IPS-20b (cell line): ENCODE data around the gene NUP133.
"Not testable (repeated sequence)": the region's sequence is repeated elsewhere in the genome, so short reads cannot be mapped to it uniquely, and the experiment has no call there.

Experiments
- H3K27ac ChIP-seq: one replicate; pipeline ENCODE4 v1.5.1; 2013; ENCODE audit warnings: low read length
- H3K27me3 ChIP-seq: 2 replicates; pipeline ENCODE4 v1.6.1; 2013; ENCODE audit warnings: mild to moderate bottlenecking, low read length, inconsistent platforms; ENCODE audit not compliant: insufficient read depth
- H3K36me3 ChIP-seq: 2 replicates; pipeline ENCODE4 v1.6.1; 2013; ENCODE audit warnings: low read depth, mild to moderate bottlenecking, inconsistent platforms, low read length, moderate library complexity; ENCODE audit not compliant: insufficient read depth
- H3K4me1 ChIP-seq: 2 replicates; pipeline ENCODE4 v1.6.1; 2013; ENCODE audit warnings: mild to moderate bottlenecking, control low read depth, inconsistent platforms, low read length, moderate library complexity; ENCODE audit not compliant: insufficient read depth
- H3K4me3 ChIP-seq: 2 replicates; pipeline ENCODE4 v1.5.1; 2013; ENCODE audit warnings: mild to moderate bottlenecking, low read length, inconsistent platforms
- H3K9ac ChIP-seq: 2 replicates; pipeline ENCODE4 v1.6.1; 2013; ENCODE audit warnings: low read depth, mild to moderate bottlenecking, inconsistent platforms, low read length, moderate library complexity
- H3K9me3 ChIP-seq: 2 replicates; pipeline ENCODE4 v1.6.1; 2013; ENCODE audit warnings: mild to moderate bottlenecking, low read depth, low read length, inconsistent platforms; ENCODE audit not compliant: insufficient read depth

Gene NUP133

DNA sequence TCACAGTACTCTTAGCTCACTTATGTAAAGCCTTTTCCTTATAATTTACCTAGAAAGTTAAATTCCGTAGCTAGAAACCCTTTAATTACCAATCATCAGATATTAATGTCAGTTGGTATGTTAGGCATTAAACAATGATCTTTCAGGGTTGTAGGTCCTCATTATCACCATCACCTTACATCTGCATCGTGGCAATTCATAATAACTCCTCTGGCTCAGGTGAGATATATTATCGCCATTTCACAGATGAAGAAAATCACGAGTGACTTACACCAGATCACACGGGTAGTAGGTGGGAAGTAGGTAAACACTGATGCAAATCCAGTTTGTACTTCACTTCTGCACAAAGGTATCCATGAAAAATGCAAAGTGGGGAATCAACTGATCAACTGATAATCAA lies 639 bp downstream of the NUP133 start:
- Histone ChIP-seq H3K4me1 (peaks cover 6% of the 10 kb centered on the region; the same call in 1 of the 2 replicates), H3K36me3 (peaks cover 14% of the 10 kb centered on the region), H3K4me3 (peak overlapping the region; percentile 86), H3K27me3 (no peaks in the 10 kb centered on the region), H3K9me3 (no peaks in the 10 kb centered on the region), H3K9ac (peak overlapping the region; percentile 98), H3K27ac (peak overlapping the region; percentile 64)

DNA sequence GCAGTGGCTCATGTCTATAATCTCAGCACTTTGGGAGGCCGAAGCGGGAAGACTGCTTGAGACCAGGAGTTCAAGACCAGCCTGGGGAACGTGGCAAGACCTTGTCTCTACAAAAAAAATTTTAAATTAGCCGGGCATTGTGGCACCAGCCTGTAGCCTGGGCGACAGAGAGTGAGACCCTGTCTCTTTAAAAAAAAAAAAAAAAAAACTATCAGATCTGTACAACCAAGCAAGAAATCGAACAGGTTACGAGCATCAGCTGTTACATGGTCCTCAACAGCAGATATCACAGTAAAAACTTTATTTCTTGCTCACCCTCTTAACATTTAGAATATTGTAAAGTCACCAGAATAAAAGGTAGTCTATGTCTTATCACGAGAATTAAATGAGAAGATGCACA lies 1.5 kb downstream of the NUP133 start:
- Histone ChIP-seq H3K36me3 (peaks cover 19% of the 10 kb centered on the region), H3K27me3 (no peaks in the 10 kb centered on the region), H3K4me1 (peaks cover 6% of the 10 kb centered on the region; the same call in 1 of the 2 replicates), H3K9ac (peak overlapping the region; percentile 98; the same call in 1 of the 2 replicates), H3K9me3 (no peaks in the 10 kb centered on the region), H3K4me3 (peak overlapping the region; percentile 86; the same call in 1 of the 2 replicates), H3K27ac (no peak overlapping the region)

DNA sequence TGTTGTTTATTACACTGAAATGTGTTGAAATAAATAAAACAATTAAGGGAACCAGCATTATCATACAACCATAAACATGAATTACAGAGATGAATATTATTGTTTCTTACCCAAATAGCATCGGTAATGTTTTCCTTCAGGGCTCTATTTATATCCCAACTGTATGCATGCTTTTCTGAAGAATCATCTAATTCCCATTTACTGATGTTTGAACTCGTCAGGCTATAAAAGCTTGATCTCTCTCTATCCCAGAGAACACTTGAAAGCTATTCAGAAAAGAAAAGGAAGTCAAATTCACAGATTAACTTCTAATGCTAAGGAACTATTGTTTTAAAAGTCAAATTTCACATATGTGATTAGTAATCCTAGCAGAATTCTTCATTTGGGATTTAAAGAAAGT lies 12.4 kb downstream of the NUP133 start:
- H3K27me3 ChIP-seq: no peaks in the 10 kb centered on the region
- no peaks in the 10 kb centered on the region for H3K4me1 ChIP-seq
- H3K27ac ChIP-seq: no peak overlapping the region
- H3K9ac ChIP-seq: no peak overlapping the region
- H3K9me3 ChIP-seq: no peaks in the 10 kb centered on the region
- no peak overlapping the region for H3K4me3 ChIP-seq
- peaks cover 93% of the 10 kb centered on the region for H3K36me3 ChIP-seq

DNA sequence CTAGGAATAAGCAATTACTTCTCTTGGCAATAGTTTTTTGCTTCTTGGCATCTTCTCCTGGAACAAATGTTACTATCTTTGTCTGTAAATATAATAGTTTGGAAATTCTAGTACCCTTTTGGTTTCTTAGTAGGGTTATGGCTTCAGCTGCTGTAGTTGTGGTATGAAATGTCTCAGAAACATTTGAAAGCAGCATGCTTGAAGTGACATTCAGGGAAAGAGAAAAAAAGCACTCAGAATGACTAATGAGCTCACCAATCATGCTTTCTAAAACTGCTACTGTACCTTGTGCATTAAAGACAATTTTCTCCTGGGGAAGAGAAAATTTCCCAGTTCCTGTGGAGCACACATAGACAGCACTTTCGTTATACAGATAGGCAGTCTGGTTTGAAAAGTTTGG lies 21.0 kb downstream of the NUP133 start:
- peaks cover 94% of the 10 kb centered on the region for H3K36me3 ChIP-seq
- no peak overlapping the region for H3K4me3 ChIP-seq
- no peak overlapping the region for H3K27ac ChIP-seq
- H3K27me3 ChIP-seq: no peaks in the 10 kb centered on the region
- no peak overlapping the region for H3K9ac ChIP-seq
- no peaks in the 10 kb centered on the region for H3K9me3 ChIP-seq
- H3K4me1 ChIP-seq: no peaks in the 10 kb centered on the region

DNA sequence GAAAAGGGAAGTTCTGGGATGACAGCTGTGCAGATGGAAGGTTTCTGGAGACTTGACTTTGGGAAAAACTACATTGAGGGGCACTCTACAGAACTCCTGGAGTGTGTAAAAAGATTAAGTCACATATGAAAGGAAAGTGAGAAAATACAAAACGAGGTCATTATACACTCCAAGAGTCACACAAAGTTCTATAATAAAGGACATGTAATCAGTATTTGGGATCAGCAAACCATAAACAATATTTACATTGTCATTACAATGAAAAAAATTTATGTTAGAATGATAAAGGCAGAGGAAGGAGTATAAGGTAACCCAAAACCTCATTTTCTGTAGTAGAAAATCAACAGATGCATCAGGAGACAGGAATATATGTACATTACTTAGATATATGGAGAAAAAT lies 22.8 kb downstream of the NUP133 start:
- Histone ChIP-seq H3K4me1 (no peaks in the 10 kb centered on the region), H3K27me3 (no peaks in the 10 kb centered on the region), H3K9me3 (no peaks in the 10 kb centered on the region), H3K4me3 (no peak overlapping the region), H3K27ac (no peak overlapping the region), H3K36me3 (peaks cover 98% of the 10 kb centered on the region), H3K9ac (no peak overlapping the region)

DNA sequence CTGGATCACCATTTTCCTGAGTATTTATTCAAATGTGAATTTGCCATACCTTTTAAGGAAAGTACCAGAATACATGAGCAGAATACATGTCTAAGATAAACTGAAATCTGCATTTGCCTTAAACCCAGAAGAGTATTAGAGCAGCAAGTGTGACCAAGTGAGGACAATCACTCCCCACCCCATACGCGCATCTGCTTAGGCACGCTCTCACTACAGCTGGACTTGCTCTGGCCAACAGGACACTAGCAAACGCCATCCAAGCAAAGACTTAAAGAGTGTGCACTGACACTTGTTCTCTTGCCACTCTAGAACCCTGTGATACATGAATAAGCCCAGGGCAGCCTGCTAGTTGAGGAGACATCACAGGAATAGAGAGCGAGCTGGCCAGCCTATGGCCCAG lies 25.6 kb downstream of the NUP133 start:
- H3K4me3 ChIP-seq: no peak overlapping the region
- no peak overlapping the region for H3K9ac ChIP-seq
- H3K9me3 ChIP-seq: no peaks in the 10 kb centered on the region
- H3K27ac ChIP-seq: no peak overlapping the region
- no peaks in the 10 kb centered on the region for H3K27me3 ChIP-seq
- H3K4me1 ChIP-seq: no peaks in the 10 kb centered on the region
- H3K36me3 ChIP-seq: peaks cover 95% of the 10 kb centered on the region

DNA sequence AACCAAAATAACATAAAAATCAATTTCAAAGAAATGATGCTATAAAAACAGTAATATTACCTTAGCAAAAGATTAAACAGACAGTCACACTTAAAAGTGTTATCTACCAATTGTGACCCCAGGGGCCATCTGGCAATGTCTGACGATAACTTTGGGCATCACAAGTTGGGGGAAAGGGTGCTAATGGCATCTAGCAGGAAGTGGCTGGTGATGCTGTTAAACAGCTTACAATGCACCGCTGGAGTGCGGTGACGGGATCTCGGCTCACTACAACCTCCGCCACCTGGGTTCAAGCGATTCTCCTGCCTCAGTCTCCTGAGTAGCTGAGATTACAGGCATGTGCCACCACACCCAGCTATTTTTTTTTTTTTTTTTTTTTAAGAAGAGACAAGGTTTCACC lies 27.6 kb downstream of the NUP133 start:
- Histone ChIP-seq H3K9me3 (no peaks in the 10 kb centered on the region), H3K36me3 (peaks cover 92% of the 10 kb centered on the region), H3K4me1 (no peaks in the 10 kb centered on the region), H3K27me3 (no peaks in the 10 kb centered on the region), H3K9ac (no peak overlapping the region), H3K4me3 (no peak overlapping the region), H3K27ac (no peak overlapping the region)

DNA sequence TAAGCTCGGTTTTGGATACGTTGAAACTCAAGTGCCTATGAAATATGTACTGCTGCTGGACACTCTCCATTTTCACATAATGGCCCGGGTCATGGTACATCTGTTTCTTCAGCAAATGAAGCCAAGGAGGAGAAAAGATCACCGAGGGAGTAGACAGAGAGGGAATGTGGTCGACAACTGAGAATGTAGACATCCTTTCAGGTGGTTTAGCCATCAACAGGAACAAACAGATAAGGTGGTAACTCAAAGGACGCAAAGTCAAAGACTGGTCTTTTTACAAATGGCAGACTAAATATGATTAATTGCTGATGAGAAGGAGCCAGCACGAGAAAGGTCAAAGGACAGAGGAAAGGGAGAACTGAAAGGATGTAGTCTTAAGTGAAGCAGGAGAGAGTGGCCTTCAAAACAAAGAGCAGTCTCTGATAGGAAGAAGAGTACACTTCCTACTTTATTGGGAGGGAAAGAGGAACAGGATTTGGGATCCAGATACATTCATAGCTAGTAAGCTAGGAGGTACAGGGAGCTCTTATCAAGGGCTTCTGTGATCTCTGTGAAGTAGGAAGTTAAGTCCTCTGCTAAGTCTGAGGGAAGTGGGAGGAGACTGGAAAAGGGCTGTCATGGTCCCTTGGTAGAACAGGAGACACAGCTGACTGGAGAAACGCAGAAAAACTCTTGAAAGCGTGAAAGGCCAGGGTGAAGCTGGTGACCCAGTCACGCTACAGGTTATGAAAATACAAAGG lies 28.3 kb downstream of the NUP133 start:
- no peak overlapping the region for H3K27ac ChIP-seq
- H3K9ac ChIP-seq: no peak overlapping the region

DNA sequence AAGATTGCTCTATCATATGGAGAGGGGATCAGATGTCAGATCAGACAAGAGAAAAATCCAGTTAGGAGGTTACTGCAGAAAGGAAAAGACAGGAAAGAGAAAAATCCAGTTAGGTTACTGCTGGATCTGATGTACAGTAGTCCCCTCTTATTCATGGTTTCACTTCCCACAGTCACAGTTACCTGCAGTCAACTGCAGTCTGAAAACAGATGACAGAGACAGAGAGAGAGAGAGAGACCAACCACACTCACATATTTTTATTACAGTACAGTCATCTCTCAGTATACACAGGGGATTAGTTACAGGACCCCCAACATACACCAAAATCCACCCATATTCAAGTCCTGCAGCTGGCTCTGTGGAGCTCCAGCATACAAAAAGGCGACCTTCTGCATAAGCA lies 29.3 kb downstream of the NUP133 start:
- no peaks in the 10 kb centered on the region for H3K27me3 ChIP-seq
- H3K4me3 ChIP-seq: no peak overlapping the region
- peaks cover 93% of the 10 kb centered on the region for H3K36me3 ChIP-seq
- H3K4me1 ChIP-seq: no peaks in the 10 kb centered on the region
- no peak overlapping the region for H3K9ac ChIP-seq
- no peak overlapping the region for H3K27ac ChIP-seq
- H3K9me3 ChIP-seq: no peaks in the 10 kb centered on the region

More for the DNA sequence above, 28.3 kb downstream of the NUP133 start:
- H3K27me3 ChIP-seq: no peaks in the 10 kb centered on the region
- no peaks in the 10 kb centered on the region for H3K4me1 ChIP-seq
- H3K9me3 ChIP-seq: no peaks in the 10 kb centered on the region
- peaks cover 92% of the 10 kb centered on the region for H3K36me3 ChIP-seq
- H3K4me3 ChIP-seq: no peak overlapping the region

DNA sequence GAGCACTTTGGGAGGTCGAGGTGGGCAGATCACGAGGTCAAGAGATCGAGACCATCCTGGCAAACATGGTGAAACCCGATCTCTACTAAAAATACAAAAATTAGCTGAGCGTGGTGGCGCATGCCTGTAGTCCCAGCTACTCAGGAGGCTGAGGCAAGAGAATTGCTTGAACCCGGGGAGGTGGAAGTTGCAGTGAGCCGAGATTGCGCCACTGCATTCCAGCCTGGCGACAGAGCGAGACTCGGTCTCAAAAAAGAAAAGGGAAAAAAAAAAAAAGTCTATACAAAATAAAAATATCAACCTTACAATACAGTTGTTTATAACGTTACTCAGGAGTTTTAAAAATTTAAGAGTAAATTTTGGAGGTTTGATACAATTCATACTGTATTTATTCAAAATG lies 32.3 kb downstream of the NUP133 start:
- not testable (repeated sequence) for H3K27ac ChIP-seq, H3K4me1 ChIP-seq, H3K9ac ChIP-seq, H3K9me3 ChIP-seq, H3K4me3 ChIP-seq, H3K27me3 ChIP-seq
- peaks cover 82% of the 10 kb centered on the region for H3K36me3 ChIP-seq

DNA sequence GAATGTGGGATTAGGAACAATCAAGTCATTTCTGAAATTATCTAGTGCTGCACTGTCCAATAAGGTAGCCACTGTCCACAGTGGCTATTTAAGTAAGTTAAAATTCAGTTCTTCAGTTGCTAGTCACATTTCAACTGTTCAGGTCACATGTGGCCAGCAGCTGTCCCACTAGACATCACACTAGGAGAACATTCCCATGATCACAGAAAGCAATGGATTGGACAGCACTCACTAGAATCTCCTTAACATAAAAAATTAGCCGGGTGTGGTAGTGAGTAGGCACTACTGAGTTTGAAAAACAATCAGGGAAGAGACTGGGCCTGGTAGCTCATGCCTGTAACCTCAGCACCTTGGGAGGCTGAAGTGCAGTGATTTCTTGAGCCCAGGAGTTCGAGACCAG lies 33.6 kb downstream of the NUP133 start:
- Histone ChIP-seq H3K4me1 (no peaks in the 10 kb centered on the region), H3K9me3 (no peaks in the 10 kb centered on the region), H3K36me3 (peaks cover 82% of the 10 kb centered on the region), H3K4me3 (no peak overlapping the region), H3K9ac (no peak overlapping the region), H3K27ac (no peak overlapping the region), H3K27me3 (no peaks in the 10 kb centered on the region)

DNA sequence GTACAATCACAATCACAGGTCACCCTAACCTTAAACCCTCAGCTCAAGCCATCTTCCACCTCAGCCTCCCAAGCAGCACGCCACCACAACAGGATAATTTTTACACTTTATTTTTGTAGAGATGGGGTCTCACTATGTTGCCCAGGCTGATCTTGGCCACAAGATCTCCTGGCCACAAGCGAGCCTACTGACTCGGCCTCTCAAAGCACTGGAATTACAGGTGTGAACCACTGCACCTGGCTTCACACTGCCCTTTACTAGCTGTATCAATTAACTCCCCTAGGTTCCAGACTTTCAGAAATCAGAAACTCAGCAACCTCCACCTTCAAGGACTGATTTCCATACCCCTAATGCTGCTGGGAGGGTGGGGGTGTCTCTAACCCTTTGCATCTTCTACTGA lies 37.0 kb downstream of the NUP133 start:
- Histone ChIP-seq H3K36me3 (peaks cover 74% of the 10 kb centered on the region), H3K27ac (no peak overlapping the region), H3K4me3 (no peak overlapping the region), H3K9ac (no peak overlapping the region), H3K27me3 (no peaks in the 10 kb centered on the region), H3K9me3 (no peaks in the 10 kb centered on the region), H3K4me1 (no peaks in the 10 kb centered on the region)
